Neural cell (in vitro differentiated cells): Measurements from ENCODE around the gene WDR12.

ENCODE experiments used
- EP300 ChIP-seq: fragments of 450-650 bp; conservative IDR thresholded peaks from 2 replicates; pipeline ENCODE4 v1.6.1; 2014; ENCODE audit warnings: antibody characterized with exemption, mild to moderate bottlenecking, moderate library complexity; ENCODE audit not compliant: poor library complexity, severe bottlenecking
- EZH2 ChIP-seq: fragments of 200-600, 300-800 bp; shearing (Covaris generic), sonication (generic); IDR thresholded peaks from 2 replicates; pipeline ENCODE4 v1.6.1; 2014; ENCODE audit warnings: antibody characterized with exemption, low read length, borderline replicate concordance, mild to moderate bottlenecking; ENCODE audit not compliant: insufficient read depth, poor library complexity, severe bottlenecking
- MXI1 ChIP-seq: fragments of 450-650 bp; conservative IDR thresholded peaks from 2 replicates; pipeline ENCODE4 v1.6.1; 2014; ENCODE audit warnings: antibody characterized with exemption, mild to moderate bottlenecking; ENCODE audit not compliant: poor library complexity, severe bottlenecking
- POLR2AphosphoS5 ChIP-seq: IDR thresholded peaks from 2 replicates; pipeline ENCODE4 v1.6.1; 2012
- REST ChIP-seq: IDR thresholded peaks from 2 replicates; pipeline ENCODE4 v1.6.1; 2012; ENCODE audit warnings: borderline replicate concordance
- TAF1 ChIP-seq: IDR thresholded peaks from 2 replicates; pipeline ENCODE4 v1.6.1; 2012; ENCODE audit warnings: low read depth
- TF ChIP-seq, protein P1 (sequence below): fragments of 450-650 bp; IDR thresholded peaks from 2 replicates; pipeline ENCODE4 v1.5.1; 2014; ENCODE audit warnings: antibody characterized with exemption, mild to moderate bottlenecking, moderate library complexity; ENCODE audit not compliant: poor library complexity, severe bottlenecking

- TF ChIP-seq POLR2AphosphoS5 (no peak), EP300 (no peak), TAF1 (no peak), EZH2 (no peak), REST (no peak), MXI1 (no peak)
- TF ChIP-seq, protein P1, sequence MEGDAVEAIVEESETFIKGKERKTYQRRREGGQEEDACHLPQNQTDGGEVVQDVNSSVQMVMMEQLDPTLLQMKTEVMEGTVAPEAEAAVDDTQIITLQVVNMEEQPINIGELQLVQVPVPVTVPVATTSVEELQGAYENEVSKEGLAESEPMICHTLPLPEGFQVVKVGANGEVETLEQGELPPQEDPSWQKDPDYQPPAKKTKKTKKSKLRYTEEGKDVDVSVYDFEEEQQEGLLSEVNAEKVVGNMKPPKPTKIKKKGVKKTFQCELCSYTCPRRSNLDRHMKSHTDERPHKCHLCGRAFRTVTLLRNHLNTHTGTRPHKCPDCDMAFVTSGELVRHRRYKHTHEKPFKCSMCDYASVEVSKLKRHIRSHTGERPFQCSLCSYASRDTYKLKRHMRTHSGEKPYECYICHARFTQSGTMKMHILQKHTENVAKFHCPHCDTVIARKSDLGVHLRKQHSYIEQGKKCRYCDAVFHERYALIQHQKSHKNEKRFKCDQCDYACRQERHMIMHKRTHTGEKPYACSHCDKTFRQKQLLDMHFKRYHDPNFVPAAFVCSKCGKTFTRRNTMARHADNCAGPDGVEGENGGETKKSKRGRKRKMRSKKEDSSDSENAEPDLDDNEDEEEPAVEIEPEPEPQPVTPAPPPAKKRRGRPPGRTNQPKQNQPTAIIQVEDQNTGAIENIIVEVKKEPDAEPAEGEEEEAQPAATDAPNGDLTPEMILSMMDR: no peak
Measured at GRCh38 chr2:202938960-202939359, 27.5 kb upstream of the WDR12 start.
